HEK293 (cell line): Measurements from ENCODE around the gene UGCG.

Experiments
- ZNF138 ChIP-seq: fragments of 450-650 bp; formaldehyde crosslinking; IDR thresholded peaks from 2 replicates; pipeline ENCODE4 v1.5.1; 2016; ENCODE audit warnings: missing biosample characterization, missing genetic modification characterization, borderline replicate concordance
- ZNF16 ChIP-seq: fragments of 450-650 bp; formaldehyde crosslinking; IDR thresholded peaks from 2 replicates; pipeline ENCODE4 v1.5.1; 2016; ENCODE audit warnings: low read depth, missing biosample characterization, missing genetic modification characterization
- ZNF274 ChIP-seq, 2 experiments: fragments of 200-500 bp in 1 of 2; fragments of 450-650 bp in 1 of 2; sonication (Bioruptor generic) in 1 of 2; formaldehyde crosslinking in 1 of 2; IDR thresholded peaks; 2 replicates each; pipeline versions ENCODE4 v1.5.1 to v1.6.1; 2014 to 2016; ENCODE audit warnings: borderline replicate concordance in 1 of 2, inconsistent platforms in 1 of 2, low read length in 1 of 2, missing biosample characterization in 1 of 2, missing genetic modification characterization in 1 of 2
- ZNF292 ChIP-seq: fragments of 450-650 bp; formaldehyde crosslinking; IDR thresholded peaks from 2 replicates; pipeline ENCODE4 v1.5.1; 2016; ENCODE audit warnings: low read depth, missing biosample characterization, missing genetic modification characterization, borderline replicate concordance
- ZNF530 ChIP-seq: fragments of 450-650 bp; formaldehyde crosslinking; IDR thresholded peaks from 2 replicates; pipeline ENCODE4 v1.5.1; 2016; ENCODE audit warnings: low read depth, missing biosample characterization, missing genetic modification characterization
- ZNF624 ChIP-seq: fragments of 450-650 bp; formaldehyde crosslinking; IDR thresholded peaks from 2 replicates; pipeline ENCODE4 v1.5.1; 2017; ENCODE audit warnings: missing biosample characterization, missing genetic modification characterization
- ZNF629 ChIP-seq: fragments of 450-650 bp; formaldehyde crosslinking; IDR thresholded peaks from 2 replicates; pipeline ENCODE4 v1.5.1; 2017; ENCODE audit warnings: missing biosample characterization, missing genetic modification characterization
- ZNF664 ChIP-seq: fragments of 450-650 bp; formaldehyde crosslinking; IDR thresholded peaks from 2 replicates; pipeline ENCODE4 v1.5.1; 2016; ENCODE audit warnings: missing biosample characterization, missing genetic modification characterization
- ZNF670 ChIP-seq: fragments of 450-650 bp; formaldehyde crosslinking; IDR thresholded peaks from 2 replicates; pipeline ENCODE4 v1.5.1; 2016; ENCODE audit warnings: missing biosample characterization, missing genetic modification characterization, low read depth
- ZNF785 ChIP-seq: fragments of 450-650 bp; formaldehyde crosslinking; IDR thresholded peaks from 2 replicates; pipeline ENCODE4 v1.5.1; 2016; ENCODE audit warnings: missing biosample characterization, missing genetic modification characterization
- TF ChIP-seq, protein P1 (sequence below): fragments of 450-650 bp; formaldehyde crosslinking; IDR thresholded peaks from 2 replicates; pipeline ENCODE4 v1.5.1; 2016; ENCODE audit warnings: missing biosample characterization, missing genetic modification characterization
- TF ChIP-seq, protein P2 (sequence below): fragments of 450-650 bp; formaldehyde crosslinking; IDR thresholded peaks from 2 replicates; pipeline ENCODE4 v1.5.1; 2016; ENCODE audit warnings: missing biosample characterization, missing genetic modification characterization

DNA sequence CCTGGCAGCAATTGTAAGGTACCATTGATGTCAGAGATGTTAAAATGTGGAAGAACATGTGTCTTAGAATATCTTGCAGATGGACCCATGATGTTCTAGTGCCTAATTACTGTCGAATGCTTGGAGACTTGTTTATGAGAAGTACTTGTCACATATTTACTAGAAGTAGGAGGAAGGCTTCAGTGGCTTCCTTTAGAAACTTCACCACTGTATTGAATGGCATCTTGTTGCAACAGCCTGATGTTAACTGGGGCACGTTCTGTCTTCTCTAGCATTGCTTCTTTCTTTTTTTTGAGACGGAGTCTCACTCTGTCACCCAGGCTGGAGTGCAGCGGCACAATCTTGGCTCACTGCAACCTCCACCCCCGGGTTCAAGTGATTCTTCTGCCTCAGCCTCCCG, 16.5 kb downstream of the UGCG start:
- no peak for TF ChIP-seq ZNF670 (tag by site-specific recombination)
- TF ChIP-seq, protein P1, sequence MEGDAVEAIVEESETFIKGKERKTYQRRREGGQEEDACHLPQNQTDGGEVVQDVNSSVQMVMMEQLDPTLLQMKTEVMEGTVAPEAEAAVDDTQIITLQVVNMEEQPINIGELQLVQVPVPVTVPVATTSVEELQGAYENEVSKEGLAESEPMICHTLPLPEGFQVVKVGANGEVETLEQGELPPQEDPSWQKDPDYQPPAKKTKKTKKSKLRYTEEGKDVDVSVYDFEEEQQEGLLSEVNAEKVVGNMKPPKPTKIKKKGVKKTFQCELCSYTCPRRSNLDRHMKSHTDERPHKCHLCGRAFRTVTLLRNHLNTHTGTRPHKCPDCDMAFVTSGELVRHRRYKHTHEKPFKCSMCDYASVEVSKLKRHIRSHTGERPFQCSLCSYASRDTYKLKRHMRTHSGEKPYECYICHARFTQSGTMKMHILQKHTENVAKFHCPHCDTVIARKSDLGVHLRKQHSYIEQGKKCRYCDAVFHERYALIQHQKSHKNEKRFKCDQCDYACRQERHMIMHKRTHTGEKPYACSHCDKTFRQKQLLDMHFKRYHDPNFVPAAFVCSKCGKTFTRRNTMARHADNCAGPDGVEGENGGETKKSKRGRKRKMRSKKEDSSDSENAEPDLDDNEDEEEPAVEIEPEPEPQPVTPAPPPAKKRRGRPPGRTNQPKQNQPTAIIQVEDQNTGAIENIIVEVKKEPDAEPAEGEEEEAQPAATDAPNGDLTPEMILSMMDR (tag by site-specific recombination): no peak
- TF ChIP-seq ZNF629: no peak
- no peak for TF ChIP-seq ZNF624
- TF ChIP-seq ZNF16 (tag by site-specific recombination): no peak
- TF ChIP-seq ZNF785 (tag by site-specific recombination): no peak
- no peak for TF ChIP-seq ZNF530
- TF ChIP-seq, protein P2, sequence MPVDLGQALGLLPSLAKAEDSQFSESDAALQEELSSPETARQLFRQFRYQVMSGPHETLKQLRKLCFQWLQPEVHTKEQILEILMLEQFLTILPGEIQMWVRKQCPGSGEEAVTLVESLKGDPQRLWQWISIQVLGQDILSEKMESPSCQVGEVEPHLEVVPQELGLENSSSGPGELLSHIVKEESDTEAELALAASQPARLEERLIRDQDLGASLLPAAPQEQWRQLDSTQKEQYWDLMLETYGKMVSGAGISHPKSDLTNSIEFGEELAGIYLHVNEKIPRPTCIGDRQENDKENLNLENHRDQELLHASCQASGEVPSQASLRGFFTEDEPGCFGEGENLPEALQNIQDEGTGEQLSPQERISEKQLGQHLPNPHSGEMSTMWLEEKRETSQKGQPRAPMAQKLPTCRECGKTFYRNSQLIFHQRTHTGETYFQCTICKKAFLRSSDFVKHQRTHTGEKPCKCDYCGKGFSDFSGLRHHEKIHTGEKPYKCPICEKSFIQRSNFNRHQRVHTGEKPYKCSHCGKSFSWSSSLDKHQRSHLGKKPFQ (tag by site-specific recombination): no peak
- TF ChIP-seq ZNF292: no peak
- no peak for TF ChIP-seq ZNF138 (tag by site-specific recombination)
- no peak for TF ChIP-seq ZNF274 (IDR thresholded peaks at IDR 0.05; ENCODE audit: low read length)
- no peak for TF ChIP-seq ZNF274 (tag by site-specific recombination; IDR thresholded peaks at IDR 0.05; ENCODE audit: borderline replicate concordance)
- TF ChIP-seq ZNF664 (tag by site-specific recombination): no peak
